HTR-8/SVneo (cell line): ENCODE results near the gene PRAC1.

Experiments used
- DNase-seq: peaks from one replicate; pipeline ENCODE4 v3.0.0; 2011; ENCODE audit warnings: low spot score, mixed read lengths; ENCODE audit not compliant: insufficient read length
- FAIRE-seq: peaks from 2 replicates; lab custom pipeline; 2011; peaks lifted over from hg19 to GRCh38; lab: Jason Lieb, UNC

PRAC1 gene

DNA sequence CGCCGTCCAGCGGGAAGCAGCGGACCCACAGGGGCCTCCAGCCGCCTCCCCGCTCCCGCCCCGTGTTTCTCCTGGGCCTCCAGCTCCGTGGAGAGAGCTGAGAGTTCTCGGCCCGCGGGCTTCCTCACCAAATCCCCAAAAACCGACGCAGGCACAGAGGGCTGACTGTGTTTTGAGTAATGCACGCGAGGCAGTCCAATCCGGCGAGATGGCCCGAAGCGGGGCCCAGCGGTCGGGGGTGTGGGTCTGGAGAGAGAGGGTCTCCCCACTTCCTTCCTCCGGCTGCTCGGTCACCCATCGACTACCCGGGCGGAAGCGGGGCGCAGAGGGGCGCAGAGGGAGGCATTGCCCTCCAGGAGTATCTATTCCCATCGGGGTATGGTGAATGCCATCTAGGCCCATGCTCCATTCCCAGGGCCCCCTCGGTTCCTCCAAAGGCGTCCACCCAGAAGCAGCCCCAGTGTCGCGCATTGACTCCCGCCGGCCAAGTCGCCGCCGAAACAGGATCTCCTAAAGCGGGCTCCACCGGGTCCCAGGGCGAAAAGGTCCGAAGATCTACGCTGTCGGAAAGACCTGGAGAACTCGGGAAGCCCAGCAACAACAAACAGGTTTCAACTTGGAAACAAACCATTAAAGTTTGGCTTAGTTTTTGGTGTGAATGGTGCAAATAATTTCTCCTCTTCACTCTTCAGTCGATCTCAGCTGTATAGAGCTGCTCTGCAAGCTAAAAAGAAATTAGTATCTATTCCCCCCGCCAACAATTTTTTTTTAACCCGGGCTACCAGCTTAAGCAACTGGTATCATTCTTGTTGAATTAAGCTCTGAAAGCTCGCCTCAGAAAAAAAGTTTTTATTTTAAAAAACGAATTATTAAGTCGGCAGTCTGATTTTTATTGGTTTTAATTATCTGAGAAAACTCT, 25.4 kb upstream of the PRAC1 start:
- no peak for FAIRE-seq
- no peak for DNase-seq

DNA sequence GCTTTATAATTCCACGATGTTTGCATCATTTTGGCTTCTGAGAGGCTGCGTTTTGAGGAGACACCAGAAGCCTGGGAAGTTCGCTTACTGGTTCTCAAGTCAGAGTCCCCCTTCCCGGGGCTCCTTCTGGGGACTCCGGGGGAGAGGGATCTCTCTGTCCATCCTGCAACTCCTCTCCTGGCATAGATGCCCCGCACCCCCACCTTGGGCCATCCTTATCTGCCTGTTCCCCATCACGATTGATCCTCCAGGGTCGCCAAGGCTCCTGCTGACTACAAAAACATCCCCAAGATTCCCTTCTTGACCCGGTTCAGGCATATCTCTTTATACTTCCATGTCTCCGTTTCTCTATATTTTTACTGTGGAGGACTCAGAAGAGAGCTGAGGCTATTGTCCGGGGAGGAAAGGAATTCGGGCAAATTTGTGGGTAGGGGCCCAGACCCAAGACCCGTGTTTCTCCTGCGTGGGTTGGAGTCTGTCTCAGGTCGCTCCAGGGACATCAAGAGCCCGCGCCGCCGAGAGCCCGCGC, 24.7 kb upstream of the PRAC1 start:
- no peak for DNase-seq
- no peak for FAIRE-seq

DNA sequence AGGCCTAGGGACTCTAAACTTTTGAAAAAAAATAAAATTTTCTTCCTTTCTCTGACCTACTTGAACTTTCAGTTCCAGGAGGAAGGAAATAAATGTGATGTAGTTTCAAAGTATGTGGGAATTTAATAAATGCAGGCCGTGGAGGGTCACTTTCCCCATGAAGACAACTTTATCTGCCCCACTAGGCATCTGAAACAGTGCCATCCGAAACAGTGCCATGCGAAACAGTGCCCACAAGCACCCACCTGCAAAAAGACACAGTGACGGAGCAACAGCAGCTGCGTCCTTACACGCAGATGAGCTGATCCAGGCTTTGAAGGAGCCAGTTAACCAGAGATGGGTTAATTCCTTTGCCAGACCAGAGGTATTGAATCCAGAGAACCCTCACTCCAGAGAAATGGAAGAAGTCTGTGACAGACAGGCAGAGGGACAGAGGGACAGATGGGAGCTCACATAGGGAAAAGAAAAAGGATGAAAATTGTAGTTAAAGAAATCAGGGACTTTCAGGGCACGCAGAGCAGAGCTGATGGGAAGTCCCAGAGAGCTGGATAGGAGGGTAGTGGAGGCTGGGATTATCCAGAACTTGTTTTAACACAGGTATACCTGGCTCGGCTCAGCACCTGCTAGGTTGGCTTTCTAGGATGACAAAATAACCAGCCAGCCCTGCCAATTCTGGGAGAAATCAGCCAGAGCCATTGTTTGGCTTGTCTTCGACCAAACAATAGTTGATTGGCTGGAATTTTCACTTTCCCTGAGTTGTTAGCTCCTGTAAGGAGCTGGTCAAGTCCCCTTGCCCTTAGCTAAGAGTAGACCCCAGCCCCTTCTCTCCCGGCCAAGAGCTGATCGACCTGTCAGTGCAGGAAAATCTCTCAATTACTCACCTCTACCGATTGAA, 23.3 kb upstream of the PRAC1 start:
- FAIRE-seq = no peak
- no peak for DNase-seq

DNA sequence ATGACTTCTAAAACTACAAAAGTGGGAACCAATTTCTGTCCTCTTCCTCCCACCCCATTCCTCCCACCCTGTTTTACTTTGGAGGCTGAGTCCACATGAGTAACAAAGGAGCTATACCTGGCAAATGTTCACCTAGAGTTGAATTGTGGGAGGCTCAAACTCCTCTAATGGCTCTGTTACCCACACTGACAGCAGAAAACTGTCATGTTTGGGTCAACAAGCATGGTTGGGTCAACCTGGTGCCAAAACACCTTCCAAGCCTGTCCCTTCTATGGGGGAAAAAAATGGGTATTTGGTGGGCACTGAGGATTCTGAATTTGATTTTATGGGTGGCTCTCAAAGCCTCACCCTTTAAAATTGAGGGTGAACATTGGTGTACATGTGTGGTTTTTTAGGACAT, 18.2 kb upstream of the PRAC1 start:
- DNase-seq (no peak), FAIRE-seq (no peak)

DNA sequence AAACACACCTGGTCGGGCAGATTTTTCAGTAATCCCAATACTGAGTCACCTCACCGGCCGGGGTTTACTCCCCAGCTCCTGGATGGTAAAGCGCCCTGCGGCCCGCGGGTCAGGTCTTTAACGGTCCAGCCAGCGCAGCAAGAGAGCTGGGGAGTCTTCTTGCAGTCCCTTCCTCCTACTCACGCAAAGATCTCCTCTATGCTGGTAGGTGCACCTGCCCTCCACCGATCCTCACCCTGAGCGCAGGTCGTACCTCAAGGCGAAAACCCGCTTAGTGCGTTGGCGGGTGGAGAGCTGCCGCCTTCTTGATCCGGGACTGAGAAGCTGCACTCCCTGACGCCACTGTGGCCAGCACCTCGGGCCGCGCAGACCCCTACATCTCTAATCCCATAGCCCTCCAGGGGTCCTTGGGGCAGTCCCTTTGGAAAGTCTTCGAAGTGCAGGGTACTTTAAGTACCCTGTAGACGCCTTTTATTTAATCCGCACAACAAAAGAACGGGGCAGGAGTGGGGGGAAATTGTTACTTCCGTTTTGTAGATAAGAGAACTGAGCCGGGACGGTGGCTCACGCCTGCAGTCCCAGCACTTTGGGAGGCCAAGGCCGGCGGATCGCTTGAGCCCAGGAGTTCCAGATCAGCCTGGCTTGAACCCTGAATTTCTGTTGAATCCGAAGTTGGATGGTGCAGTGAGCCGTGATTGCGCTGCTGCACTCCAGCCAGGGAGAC, 16.6 kb upstream of the PRAC1 start:
- no peak for DNase-seq
- no peak for FAIRE-seq

DNA sequence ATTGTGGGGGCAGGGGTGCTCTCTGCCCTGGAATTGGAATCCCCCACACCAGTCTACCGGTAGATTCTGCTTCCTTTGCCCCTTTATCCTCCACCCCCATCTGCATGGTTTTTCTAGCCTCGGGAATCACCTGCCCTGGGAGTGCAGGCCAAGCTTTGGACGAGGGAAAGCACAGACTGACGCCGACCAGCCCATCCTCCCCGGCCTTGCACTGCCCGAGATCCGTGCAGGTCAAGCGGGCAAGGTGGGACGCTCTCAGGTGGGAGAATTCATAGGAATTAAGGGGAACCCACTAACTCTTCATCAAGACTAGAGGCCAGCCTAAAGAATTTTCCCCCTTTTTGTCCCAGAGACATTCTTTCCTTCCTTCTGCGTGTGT, 16.1 kb upstream of the PRAC1 start:
- no peak for FAIRE-seq
- no peak for DNase-seq

DNA sequence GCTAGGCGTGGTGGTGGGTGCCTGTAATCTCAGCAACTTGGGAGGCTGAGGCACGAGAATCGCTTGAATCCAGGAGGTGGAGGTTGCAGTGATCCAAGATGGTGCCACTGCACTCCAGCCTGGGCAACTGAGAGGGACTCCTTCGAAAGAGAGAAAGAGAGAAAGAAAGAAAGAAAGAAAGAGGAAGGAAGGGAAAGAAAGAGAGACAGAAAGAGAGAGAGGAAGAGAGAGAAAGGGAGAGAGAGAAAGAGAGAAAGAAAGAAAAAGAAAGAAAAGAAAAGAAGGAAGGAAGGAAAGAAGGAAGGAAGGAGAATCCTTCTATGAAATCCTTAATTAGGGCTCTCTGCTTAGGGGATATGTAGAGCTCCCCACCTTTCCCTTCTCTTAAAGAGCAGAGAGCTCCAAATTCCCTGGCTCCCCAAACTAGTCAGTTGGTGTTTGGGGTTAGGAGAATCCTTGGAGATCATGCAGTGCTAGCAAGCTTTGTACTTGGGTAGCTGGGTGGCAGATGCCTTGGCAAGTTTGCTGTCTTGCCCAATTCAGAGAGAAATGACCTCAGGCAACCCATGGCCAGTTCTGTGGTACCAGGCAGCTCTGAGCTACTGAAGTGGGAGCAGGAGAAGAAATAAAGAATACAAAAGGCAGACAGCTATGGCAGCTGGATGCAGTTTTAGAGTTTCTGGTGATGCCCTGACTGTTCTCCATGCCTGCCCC, 15.2 kb upstream of the PRAC1 start:
- DNase-seq (no peak), FAIRE-seq (no peak)

DNA sequence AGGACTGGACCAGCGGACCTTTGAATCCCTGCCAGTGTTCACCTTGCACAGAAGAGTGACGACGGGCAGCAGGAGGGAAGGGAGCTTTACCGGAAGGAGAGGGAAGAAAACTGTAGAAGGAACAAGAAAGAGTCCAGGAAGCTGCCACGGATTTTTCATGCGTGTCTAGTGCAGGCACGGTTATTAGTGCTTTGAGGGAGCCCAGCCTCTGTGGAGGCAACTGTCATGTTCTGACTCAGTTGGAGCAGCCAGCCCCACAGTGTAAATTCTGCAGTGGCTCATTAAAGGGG, 12.7 kb upstream of the PRAC1 start:
- DNase-seq (no peak), FAIRE-seq (no peak)

DNA sequence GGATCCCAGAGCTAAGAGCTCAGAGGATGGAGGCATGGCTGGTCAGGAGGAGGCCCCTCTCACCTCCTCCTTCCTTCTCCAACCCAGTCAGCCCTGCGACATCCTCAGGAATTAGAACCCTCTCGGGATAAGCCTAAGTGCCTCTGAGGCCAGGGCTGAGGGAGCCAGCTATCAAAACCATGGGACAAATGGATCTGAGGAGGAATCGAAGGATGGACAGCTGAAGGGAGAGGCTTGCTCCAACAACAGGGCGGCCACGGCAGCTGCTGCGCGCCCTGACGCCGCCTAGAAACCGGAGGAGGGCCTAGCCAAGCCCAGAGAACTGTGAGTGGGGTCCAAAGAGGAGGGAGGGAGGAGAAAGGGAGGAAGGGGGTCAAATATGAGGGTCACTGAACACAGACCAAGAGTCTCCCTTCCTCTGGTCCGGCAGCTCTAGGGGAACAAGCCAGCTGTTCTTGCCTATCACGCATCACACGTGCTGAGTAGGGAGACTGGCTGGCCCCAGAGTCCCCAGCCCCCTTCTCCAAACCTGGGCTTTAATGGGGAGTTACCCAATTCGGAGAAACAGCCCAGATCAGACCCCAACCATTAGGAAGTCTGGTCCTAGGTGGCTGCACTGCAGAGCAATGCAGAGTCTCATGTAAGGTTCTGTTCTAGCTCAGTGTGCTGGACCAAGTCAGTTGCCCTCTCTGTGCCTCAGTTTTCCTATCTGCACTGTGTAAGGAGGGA, 12.2 kb upstream of the PRAC1 start:
- FAIRE-seq (no peak), DNase-seq (no peak)

DNA sequence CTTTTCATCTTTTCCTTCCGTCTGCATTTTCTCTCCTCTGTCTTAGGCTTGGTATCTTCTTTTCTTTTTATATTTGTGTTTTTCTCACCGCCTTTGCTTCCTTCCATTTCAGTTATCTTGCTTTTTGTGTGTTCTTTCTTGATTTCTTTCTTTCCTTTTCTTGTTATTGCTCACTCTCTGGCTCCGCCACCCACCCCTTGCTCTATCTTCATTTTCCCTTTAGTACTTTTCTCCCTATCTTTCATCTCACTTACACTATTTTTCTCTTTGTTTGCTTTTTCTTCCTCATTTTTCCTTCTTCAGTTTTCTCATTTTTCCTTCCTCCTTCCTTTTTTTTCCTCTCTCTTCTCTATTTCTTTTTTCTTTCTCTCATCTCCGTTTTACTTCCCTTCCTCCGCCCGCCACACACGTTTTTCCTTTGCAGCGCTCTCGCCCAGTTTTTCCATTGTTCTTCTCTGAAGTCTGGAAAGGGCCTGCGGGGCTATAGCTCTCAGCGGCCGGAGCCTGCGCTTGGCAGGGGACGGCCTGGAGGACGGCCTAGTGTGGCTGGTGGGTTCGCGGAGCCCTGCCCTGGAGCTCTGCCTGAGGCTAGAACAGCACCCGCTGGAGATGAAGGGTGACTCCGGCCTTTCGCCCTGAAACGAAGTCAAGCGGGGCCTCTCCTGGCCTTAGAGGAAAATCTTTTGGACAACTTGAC, 11.5 kb upstream of the PRAC1 start:
- FAIRE-seq = no peak
- DNase-seq = no peak

DNA sequence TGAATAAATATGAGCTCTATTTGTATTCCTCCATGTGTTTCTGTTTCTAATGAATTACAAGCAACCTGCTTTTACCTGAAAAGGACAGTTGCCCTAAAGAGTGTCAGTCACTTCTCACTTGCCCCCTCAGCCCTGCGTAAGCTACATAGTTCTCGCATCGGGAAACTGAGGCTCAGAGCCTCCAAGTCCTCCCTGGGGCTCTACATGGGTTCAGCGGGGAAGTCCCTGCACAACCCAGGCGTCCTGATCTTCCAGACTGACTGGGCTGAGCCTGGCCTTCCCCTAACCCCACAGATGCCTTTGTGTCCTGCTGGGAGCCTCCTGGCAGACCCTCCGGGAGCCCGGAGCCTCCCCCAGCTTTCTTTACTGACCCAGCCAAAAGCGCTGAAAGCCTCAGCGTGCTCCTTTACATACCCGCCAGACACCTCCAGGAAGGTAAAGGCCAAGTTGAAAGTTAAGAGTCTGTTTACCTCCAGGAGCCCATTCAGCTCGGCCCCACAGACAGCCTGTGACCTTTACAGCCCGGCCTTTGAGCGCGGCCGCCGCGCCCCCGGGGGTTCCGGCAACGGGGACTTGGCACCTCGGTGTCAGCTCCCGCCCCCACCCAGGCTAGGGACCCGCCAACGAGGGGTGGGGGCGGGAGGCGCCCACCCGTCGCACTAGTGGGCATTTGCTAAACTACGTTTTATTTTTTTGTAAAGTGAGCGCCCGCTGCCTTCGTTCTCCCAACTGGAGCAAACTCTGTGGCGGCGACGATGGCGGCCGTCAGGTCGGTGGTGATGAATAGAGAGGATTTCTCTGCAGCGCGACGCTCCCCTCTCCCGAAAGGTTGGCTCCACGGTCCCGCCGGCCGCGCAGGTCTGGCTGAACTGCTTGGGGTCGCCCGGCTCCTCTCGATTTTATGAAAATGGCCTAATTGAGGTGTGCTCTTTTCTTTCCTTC, 10.6 kb upstream of the PRAC1 start:
- FAIRE-seq (no peak), DNase-seq (no peak)

DNA sequence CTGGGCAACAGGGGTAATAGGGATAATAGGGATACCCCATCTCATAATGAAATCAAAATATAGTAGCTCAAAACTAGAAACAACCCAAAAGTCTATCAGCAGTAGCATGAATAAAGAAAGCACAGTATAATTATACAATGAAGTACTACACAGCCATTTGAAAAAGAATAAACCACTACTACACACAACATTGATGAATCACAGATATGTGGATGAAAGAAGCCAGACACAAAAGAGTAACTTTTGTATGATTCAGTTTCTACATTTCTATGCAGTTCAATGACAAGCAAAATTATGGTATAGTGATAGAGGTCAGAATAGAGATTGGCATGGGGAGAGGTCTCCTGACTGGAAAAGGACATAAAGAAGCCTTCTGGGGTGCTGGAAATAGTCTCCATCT, 9.0 kb upstream of the PRAC1 start:
- FAIRE-seq = no peak
- DNase-seq = no peak

DNA sequence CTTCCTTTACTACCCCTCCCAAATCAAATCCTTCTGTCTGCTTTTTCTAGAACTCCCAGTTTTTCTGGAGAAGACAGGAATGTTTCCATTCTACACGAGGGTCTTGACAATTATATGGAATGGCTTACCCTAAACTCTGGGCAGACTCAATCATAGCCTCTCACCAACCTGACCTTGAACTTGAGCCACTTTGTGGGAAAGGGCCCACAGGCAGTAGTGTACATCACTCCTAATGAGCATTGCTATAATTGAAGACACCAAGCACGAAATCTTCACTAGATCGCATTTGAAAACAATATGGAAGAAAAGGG, 7.9 kb upstream of the PRAC1 start:
- DNase-seq (no peak), FAIRE-seq (peak; percentile 55)

DNA sequence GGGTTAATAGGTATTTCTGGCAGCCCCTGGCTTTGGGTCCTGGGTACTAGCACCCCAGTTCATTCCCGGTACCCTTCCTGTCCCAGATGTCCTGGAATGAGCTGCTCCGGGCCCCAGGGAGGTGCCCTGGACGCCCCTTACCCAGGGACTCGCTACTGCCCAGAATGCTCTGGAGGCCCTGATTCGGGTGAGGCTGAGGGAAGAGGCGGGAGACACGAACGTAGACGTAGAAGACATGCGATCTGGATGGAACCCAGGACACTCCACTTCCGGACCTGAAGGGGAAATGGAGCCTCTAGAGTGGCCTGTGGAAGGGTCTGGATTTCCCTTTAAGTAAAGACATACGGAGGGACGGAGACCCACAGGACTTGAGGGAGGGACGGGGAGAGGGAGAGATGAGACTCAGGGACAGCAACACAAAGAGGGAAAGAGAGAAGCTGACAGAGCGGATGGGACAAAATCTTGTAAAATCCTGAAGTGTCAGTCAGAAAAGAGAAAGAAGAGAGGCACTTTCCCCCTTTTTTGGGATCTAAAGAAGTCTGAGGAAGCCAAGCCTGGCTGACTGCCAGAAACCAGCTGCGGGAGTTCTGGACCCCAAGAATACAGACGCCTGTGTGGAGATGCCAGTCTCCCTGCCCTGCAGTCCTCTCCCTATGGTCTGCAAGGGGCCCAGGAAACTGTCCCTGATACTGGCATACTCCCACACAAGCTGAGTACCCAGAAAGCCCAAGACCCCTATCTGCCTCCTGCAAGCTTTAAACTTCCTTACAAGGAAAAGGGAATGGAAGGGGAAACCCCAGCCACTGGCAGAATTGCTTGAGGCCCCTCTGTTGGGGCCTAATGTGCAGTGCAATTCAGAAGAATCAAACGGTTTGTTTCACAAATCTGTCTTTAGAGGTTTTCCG, 7.3 kb upstream of the PRAC1 start:
- peak; percentile 58 for FAIRE-seq
- no peak for DNase-seq

DNA sequence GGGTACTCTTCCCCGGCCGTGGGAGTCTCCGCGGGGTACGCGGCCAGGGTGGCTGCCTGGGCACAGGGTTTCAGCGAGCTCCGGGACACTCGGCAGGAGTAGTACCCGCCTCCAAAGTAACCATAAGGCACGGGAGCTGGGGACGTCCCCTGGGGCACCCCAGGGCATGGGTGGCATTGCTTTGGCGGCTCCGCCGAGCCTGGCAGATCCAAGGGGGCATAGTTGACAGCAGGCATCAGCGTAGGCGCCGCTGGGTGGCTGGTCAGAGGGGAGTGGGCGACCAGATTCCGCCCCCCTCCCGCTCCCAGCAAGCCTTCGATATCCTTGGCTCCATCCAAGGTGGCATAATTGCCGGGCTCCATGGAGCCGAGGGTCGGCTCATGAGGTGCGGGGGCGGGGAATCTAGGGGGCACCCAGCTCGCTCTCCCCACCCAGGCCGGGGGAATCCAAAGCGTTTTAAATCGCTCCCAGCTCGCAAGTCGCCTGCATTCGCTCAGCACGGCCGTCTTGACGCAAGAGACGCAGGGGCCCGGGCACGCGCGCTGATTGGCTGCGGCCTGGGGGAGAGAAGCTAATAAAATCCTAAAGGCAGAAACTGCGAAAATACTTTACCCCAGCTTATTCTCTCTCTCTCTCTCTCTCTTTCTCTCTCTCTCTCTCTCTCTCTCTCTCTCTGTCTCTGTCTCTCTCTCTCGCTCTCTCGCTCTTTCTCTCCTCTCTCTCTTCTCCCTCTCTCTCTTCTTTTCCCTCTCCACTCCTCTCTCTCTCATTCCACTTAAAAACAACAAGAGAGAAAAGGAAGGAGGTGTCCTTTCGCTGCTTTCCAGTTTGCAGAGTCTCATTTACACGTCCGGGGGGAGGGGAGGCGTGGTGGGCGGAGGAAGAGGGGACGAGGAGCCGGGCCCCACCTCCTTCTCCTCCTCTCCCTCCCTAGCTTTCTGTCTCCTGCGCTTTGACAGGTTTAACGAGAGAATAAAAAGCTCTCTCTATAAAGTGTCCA, 6.2 kb upstream of the PRAC1 start, which contains the start of gene HOXB13:
HOXB13 (minus strand) TSS at position 519 of the 1,000 bp plus-strand sequence; CDS start at position 362, 157 bp downstream.
- peak; percentile 86 for DNase-seq

More for the DNA sequence above, 6.2 kb upstream of the PRAC1 start, which contains the start of gene HOXB13:
- peak; percentile 31 for FAIRE-seq
